ENCODE results near the gene SMCO3. TPM values are rescaled to one million over a fixed set of nuclear protein-coding genes. Genes with fewer than 3 reads are reported as not detected.
A peak's percentile ranks its signal among the peaks of the same experiment; 100 is the strongest.

SMCO3 gene
- polyA plus RNA-seq, 1 of the 3 experiments (the other 2 are of a cell fraction) = 0.03 TPM

GRCh38 chr12:14803830-14804160, 10.2 kb downstream of the SMCO3 start:
- Histone ChIP-seq H3K9ac (peak overlapping the region; percentile 61), H3K9me3 (no peaks in the 10 kb centered on the region), H3K4me1 (ENCODE audit: control insufficient read depth in 1 of 2, insufficient read depth in 2 of 2, low read depth in 1 of 2, low read length in 1 of 2) (peaks cover 2 to 4% of the 10 kb centered on the region in 2 experiments; a peak in 3 of 4 replicates), H3K36me3 (replicated peaks in 1 of 2; ENCODE audit: control insufficient read depth in 1 of 2, insufficient read depth in 2 of 2, low read length in 1 of 2) (peaks cover 13 to 22% of the 10 kb centered on the region in 2 experiments), H3F3A (replicated peaks; ENCODE audit: insufficient read depth) (no peaks in the 10 kb centered on the region), H3K9me2 (no peaks in the 10 kb centered on the region), H3K4me2 (peak overlapping the region; percentile 77), H3K79me2 (ENCODE audit: insufficient read depth) (peaks cover 45% of the 10 kb centered on the region), H3K27me3 (ENCODE audit: insufficient read depth) (no peaks in the 10 kb centered on the region), H3K4me3 (ENCODE audit: low read depth in 2 of 2, low read length in 1 of 2) (peak overlapping the region; percentile 63 to 87), H4K20me1 (ENCODE audit: insufficient read depth) (no peaks in the 10 kb centered on the region), H2AFZ (ENCODE audit: low read depth) (peak overlapping the region; percentile 65), H3K27ac (ENCODE audit: low read depth in 2 of 2, low read length in 1 of 2) (peak overlapping the region; percentile 70 to 97)
- ChIA-PET CTCF (interaction anchor here (0.9 to 2.5 kb wide), 4 partner anchors 20 to 34 kb away, joined by 3 to 18 read pairs (median 4); a partner anchor contains a TSS), POLR2A (interaction anchor here (0.8 to 3.6 kb wide), 3 partner anchors 18 to 33 kb away, joined by 3 to 30 read pairs (median 5); a partner anchor contains a TSS)
- no peak for DNase-seq
- TF ChIP-seq, protein P1, sequence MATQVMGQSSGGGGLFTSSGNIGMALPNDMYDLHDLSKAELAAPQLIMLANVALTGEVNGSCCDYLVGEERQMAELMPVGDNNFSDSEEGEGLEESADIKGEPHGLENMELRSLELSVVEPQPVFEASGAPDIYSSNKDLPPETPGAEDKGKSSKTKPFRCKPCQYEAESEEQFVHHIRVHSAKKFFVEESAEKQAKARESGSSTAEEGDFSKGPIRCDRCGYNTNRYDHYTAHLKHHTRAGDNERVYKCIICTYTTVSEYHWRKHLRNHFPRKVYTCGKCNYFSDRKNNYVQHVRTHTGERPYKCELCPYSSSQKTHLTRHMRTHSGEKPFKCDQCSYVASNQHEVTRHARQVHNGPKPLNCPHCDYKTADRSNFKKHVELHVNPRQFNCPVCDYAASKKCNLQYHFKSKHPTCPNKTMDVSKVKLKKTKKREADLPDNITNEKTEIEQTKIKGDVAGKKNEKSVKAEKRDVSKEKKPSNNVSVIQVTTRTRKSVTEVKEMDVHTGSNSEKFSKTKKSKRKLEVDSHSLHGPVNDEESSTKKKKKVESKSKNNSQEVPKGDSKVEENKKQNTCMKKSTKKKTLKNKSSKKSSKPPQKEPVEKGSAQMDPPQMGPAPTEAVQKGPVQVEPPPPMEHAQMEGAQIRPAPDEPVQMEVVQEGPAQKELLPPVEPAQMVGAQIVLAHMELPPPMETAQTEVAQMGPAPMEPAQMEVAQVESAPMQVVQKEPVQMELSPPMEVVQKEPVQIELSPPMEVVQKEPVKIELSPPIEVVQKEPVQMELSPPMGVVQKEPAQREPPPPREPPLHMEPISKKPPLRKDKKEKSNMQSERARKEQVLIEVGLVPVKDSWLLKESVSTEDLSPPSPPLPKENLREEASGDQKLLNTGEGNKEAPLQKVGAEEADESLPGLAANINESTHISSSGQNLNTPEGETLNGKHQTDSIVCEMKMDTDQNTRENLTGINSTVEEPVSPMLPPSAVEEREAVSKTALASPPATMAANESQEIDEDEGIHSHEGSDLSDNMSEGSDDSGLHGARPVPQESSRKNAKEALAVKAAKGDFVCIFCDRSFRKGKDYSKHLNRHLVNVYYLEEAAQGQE (IDR thresholded peaks at IDR 0.05; ENCODE audit: low read depth, low read length) = no peak
- TF ChIP-seq FOSL2 (IDR thresholded peaks at IDR 0.05; ENCODE audit: borderline replicate concordance, low read depth) (no peak), TAF1 (IDR thresholded peaks at IDR 0.05; ENCODE audit: borderline replicate concordance, low read depth, low read length) (peak; percentile 1; the same call in 1 of the 2 replicates), RAD21 (IDR thresholded peaks at IDR 0.05; ENCODE audit: low read length) (no peak)
- 1% methylated on average over 12 of the region's 12 CpGs for WGBS (ENCODE audit: low lambda C conversion rate)

DNA sequence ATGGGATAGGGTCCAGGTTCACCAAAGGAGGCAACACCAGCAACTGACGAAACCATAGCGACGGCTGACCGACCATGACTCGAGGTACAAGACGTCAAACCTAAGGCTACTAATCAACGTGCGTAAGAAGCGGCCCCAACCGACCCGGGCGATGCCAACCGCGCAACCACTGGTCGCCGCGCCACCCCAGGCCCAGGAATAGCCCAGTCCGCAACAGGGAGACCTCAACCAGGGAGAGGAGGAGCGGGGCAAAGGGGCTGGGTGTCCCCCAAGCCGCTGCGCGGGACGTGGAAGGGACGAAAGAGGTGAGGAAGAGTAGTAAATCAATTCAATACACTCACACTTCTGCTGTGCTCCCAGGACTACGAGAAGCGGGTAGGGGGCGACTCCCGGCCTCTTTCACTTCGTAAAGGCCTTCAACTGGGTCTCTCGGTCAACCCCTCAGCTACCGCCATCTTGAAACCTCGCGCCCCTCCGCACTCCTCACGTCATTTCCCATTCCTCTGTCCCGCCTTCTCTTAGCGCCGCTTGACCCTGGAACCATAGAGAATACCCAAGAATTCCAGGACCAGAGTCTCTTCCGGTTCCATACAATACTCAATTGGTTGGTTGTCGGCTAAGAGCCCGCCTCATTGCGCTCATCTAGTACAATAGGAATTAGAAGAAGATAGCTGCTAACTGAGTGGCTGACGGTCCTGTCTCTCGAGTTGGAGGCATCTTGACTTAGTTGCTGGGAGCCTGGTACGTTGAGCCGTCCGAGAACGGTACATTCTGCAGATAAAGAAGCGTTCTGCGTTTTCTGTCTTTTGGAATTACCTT, 10.8 kb downstream of the SMCO3 start, which contains the start of the genes C12orf60 and WBP11:
Gene C12orf60 (plus strand): TSS at position 660 of the 819 bp plus-strand sequence. CDS start 19,266 bp downstream, outside the sequence.
Gene WBP11 (minus strand): TSS at position 468 of the 819 bp plus-strand sequence. CDS start 2,095 bp downstream, outside the sequence.
- Histone ChIP-seq H3K9ac (peak within 1 kb of the TSS; percentile 91), H3K4me2 (peak within 1 kb of the TSS; percentile 79), H3F3A (replicated peaks; ENCODE audit: insufficient read depth) (no peaks in the 10 kb centered on the region), H3K4me3 (ENCODE audit: low read depth in 2 of 2, low read length in 1 of 2) (peak within 1 kb of the TSS; percentile 63 to 87), H3K27me3 (ENCODE audit: insufficient read depth) (no peaks in the 10 kb centered on the region), H3K9me3 (no peaks in the 10 kb centered on the region), H3K4me1 (ENCODE audit: control insufficient read depth in 1 of 2, insufficient read depth in 2 of 2, low read depth in 1 of 2, low read length in 1 of 2) (peaks cover 2 to 4% of the 10 kb centered on the region in 2 experiments; a peak in 3 of 4 replicates), H3K27ac (ENCODE audit: low read depth in 2 of 2, low read length in 1 of 2) (peak within 1 kb of the TSS; percentile 81 to 97), H2AFZ (ENCODE audit: low read depth) (peak within 1 kb of the TSS; percentile 65), H3K9me2 (no peaks in the 10 kb centered on the region), H3K36me3 (replicated peaks in 1 of 2; ENCODE audit: control insufficient read depth in 1 of 2, insufficient read depth in 2 of 2, low read length in 1 of 2) (peaks cover 19 to 28% of the 10 kb centered on the region in 2 experiments), H4K20me1 (ENCODE audit: insufficient read depth) (no peaks in the 10 kb centered on the region), H3K79me2 (ENCODE audit: insufficient read depth) (peaks cover 50% of the 10 kb centered on the region)
- DNase-seq = peak; percentile 89
- 1% methylated on average over 45 of the region's 50 CpGs for WGBS (ENCODE audit: low lambda C conversion rate)
- POLR2A ChIA-PET = interaction anchor here (0.8 to 3.6 kb wide), 4 partner anchors 17 to 33 kb away, joined by 3 to 30 read pairs (median 4); a partner anchor contains a TSS
- CTCF ChIA-PET = interaction anchor here (0.9 to 2.5 kb wide), 6 partner anchors 11 to 34 kb away, joined by 3 to 18 read pairs (median 4); a partner anchor contains a TSS
- no peak for TF ChIP-seq EZH2phosphoT487 (IDR thresholded peaks at IDR 0.05; ENCODE audit: borderline replicate concordance, low read depth)
- TF ChIP-seq, protein P2, sequence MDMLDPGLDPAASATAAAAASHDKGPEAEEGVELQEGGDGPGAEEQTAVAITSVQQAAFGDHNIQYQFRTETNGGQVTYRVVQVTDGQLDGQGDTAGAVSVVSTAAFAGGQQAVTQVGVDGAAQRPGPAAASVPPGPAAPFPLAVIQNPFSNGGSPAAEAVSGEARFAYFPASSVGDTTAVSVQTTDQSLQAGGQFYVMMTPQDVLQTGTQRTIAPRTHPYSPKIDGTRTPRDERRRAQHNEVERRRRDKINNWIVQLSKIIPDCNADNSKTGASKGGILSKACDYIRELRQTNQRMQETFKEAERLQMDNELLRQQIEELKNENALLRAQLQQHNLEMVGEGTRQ (IDR thresholded peaks at IDR 0.05; ENCODE audit: borderline replicate concordance, low read depth, low read length) = no peak
- TF ChIP-seq NFIC (IDR thresholded peaks at IDR 0.05; ENCODE audit: borderline replicate concordance) = no peak
- TF ChIP-seq FOXJ3 (CRISPR knock-in tag; IDR thresholded peaks at IDR 0.05) = no peak
- no peak for TF ChIP-seq TCF12 (IDR thresholded peaks at IDR 0.05)
- TF ChIP-seq EP300 (IDR thresholded peaks at IDR 0.05; ENCODE audit: borderline replicate concordance in 1 of 2, low read depth in 1 of 2, low read length in 1 of 2) = peak in 1 of 2 experiments; percentile 19; a peak in 1 of 4 replicates
- no peak for TF ChIP-seq FOXM1 (IDR thresholded peaks at IDR 0.05; ENCODE audit: low read depth)
- TF ChIP-seq MXI1 (IDR thresholded peaks at IDR 0.05; ENCODE audit: low read depth, low read length) = peak; percentile 77
- peak; percentile 83 for TF ChIP-seq SIN3A (IDR thresholded peaks at IDR 0.05; ENCODE audit: borderline replicate concordance, low read depth, low read length)
- TF ChIP-seq, protein P3, sequence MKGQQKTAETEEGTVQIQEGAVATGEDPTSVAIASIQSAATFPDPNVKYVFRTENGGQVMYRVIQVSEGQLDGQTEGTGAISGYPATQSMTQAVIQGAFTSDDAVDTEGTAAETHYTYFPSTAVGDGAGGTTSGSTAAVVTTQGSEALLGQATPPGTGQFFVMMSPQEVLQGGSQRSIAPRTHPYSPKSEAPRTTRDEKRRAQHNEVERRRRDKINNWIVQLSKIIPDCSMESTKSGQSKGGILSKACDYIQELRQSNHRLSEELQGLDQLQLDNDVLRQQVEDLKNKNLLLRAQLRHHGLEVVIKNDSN (IDR thresholded peaks at IDR 0.05; ENCODE audit: borderline replicate concordance, low read depth) = no peak
- no peak for TF ChIP-seq RXRA (IDR thresholded peaks at IDR 0.05; ENCODE audit: borderline replicate concordance, low read depth)
- TF ChIP-seq, protein P4, sequence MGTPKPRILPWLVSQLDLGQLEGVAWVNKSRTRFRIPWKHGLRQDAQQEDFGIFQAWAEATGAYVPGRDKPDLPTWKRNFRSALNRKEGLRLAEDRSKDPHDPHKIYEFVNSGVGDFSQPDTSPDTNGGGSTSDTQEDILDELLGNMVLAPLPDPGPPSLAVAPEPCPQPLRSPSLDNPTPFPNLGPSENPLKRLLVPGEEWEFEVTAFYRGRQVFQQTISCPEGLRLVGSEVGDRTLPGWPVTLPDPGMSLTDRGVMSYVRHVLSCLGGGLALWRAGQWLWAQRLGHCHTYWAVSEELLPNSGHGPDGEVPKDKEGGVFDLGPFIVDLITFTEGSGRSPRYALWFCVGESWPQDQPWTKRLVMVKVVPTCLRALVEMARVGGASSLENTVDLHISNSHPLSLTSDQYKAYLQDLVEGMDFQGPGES (IDR thresholded peaks at IDR 0.05; ENCODE audit: low read depth, low read length) = peak; percentile 52; the same call in 1 of the 2 replicates
- TF ChIP-seq PBX3 (IDR thresholded peaks at IDR 0.05) = peak; percentile 98

Data from SK-N-SH (cell line).